ENCODE results near the gene MYO1A. TPM values are rescaled to one million over a fixed set of nuclear protein-coding genes. Genes with fewer than 3 reads are reported as not detected.
"Not testable (repeated sequence)": the region's sequence is repeated elsewhere in the genome, so short reads cannot be mapped to it uniquely, and the experiment has no call there.

MYO1A gene
- total RNA-seq, 1 donor from 2014 or later = not detected

DNA sequence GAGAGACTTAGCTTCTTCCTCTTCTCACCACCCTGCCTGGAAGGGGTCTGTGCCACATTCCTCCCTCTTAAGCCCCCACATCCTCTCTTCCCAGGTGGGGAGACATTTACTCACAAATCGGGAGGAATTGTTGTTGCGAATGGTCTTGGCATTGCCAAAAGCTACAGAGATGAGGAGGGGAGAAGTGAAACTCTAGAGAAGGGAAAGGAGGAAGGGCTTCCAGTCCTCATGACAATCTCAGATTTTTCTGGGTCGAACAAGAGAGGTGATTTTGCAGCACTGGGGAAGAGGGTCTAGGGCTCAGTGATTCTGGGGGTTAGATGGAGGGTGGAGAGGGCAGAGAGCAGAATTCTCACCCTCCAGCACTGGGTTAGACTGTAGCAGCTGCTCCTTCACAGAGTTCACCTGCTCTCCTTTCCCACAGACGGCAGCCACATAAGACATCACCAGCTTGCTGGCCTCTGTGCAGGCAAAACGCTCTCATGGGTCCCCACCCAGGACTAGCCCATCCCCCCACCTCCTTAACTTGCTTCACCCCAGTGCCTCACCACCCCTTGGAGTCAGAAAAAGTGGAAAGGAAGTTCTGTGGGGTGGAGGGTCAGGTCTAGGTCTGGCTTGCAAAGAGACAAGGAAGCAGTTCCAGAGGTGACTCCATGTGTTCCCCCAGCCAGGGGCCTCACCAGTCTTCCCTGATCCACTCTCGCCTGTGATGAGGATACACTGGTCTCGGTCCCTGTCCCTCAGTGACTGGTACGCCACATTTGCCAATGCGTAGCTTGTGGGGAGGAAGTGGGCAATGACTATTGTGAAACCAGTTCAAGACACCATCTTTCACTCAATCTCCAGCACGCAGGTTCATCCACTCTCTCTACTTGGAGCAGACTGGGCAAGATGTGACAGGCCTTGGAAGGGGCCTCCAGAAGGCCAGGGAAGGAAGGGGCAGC is 2.7 kb downstream of the MYO1A start:
- no peak for DNase-seq (ENCODE audit: low read depth)

- no peak for DNase-seq (ENCODE audit: low read depth)
Measured at GRCh38 chr12:57046086-57046791, 3.7 kb downstream of the MYO1A start.

- DNase-seq (ENCODE audit: low read depth) = no peak
Measured at GRCh38 chr12:57044889-57045288, 5.0 kb downstream of the MYO1A start.

- no peak for DNase-seq (ENCODE audit: low read depth)
Measured at GRCh38 chr12:57044468-57044867, 5.5 kb downstream of the MYO1A start.

GRCh38 chr12:57042695-57043094 is 7.2 kb downstream of the MYO1A start:
- DNase-seq (ENCODE audit: low read depth) = no peak

DNA sequence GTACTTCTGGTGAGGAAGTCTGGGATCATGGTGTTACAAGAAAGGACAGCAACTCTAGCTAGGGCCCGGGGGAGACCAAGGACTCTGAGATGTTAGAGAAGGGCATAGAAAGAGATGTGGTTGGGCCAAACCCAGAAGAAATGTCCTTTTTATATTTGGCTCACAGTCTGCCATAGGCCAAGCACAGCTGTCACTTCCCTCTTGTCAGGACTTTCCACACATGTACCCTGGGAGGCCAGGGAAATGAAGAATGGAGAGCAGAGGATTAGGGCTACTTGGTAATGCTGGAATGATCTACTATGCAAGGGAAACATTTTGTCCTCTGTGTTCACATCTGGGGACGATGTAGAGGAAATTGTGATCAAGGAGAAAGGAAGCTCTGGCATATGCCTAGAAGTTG is 9.2 kb downstream of the MYO1A start:
- no peak for DNase-seq (ENCODE audit: low read depth)

DNA sequence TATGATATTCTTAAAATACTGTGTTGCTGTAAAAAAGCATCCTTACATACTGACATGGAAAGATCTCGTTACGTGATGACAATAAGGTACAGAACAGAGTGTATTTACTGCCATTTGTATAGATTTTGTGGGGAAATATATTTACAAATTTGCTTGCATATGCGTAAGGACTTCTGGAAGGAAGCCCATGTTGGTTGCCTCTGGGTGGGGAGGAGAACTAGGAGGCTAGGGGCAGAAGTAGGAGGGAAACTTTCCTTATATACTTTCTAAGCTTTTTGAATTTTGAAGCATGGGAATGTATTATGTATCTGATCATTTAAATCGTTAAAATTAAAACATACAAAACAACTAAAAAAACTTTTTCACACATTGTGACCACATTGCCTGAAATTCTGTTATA is 9.7 kb downstream of the MYO1A start:
- DNase-seq (ENCODE audit: low read depth) = no peak

GRCh38 chr12:57039016-57039798 is 10.7 kb downstream of the MYO1A start:
- no peak for DNase-seq (ENCODE audit: low read depth)

DNA sequence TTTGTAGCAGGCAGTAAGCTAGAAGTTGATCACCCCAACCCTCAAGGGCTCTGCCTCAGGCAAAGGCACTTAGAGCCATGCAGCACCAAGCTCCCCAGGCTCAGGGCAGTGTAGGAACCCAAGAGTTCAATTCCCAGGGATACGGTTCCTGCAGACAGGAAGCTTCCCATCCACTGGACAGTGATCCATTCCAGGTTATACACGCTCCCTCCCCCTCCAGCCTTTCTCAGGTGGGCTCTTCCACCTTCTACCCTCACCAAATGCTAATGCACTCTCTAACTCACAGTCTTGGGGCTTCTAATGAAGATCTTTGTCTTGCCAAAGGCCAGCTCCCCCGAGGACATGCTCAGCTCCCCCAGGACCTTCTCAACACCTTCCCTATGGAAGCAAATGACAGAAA is 12.7 kb downstream of the MYO1A start:
- DNase-seq (ENCODE audit: low read depth) = no peak

GRCh38 chr12:57033431-57033830 is 16.5 kb downstream of the MYO1A start:
- no peak for DNase-seq (ENCODE audit: low read depth)

GRCh38 chr12:57031789-57032188 is 18.1 kb downstream of the MYO1A start:
- DNase-seq (ENCODE audit: low read depth) = no peak

DNA sequence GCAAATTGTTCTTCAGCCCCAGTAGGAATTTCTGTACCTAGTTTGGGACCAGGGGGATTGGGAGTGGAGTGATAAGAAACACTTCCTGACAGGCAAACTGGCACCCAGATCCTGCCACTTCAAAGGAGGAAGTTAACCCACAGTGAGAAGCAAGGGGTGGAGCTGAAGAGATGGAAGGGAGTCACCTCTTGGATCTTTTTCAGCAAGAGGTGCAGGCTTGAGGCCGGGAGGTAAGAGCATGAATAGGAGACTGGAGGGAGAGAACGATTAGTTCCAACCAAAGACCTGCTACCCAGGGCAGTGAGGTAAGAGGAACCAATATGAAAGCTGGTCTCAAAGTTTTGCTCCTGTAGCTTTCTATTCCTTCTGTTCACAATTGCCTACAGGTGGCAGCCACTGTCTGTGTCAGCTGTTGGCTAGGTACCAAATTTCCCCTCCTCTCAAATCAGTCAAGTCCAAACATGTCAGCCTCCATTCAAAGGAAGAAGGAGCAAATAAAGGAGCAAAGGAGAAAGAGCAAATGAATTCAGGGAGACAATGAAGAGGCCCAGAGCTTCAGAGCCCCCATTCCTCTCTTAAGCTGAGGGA is 18.7 kb downstream of the MYO1A start:
- no peak for DNase-seq (ENCODE audit: low read depth)

- no peak for DNase-seq (ENCODE audit: low read depth)
Measured at GRCh38 chr12:57029457-57029856, 20.5 kb downstream of the MYO1A start.

DNA sequence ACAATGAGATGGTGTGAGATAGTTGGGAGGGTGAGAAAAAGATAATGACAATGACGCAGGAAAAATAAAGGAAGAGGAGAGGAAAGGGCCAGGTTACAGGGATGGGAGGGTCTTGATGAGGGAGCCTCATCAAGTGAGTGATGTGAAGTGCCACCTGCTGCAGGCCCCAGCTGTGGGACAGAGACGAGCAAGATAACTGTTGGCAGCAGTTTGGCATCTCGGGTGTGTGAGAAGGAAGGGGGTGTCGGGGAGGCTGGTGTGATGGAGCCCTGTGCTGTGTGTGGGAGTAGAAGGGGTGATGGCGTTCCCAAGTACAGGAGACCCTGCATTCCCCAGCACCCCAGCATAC is 22.1 kb downstream of the MYO1A start:
- DNase-seq (ENCODE audit: low read depth) = no peak

- DNase-seq (ENCODE audit: low read depth) = no peak
Measured at GRCh38 chr12:57027011-57027804, 22.7 kb downstream of the MYO1A start.

- DNase-seq (ENCODE audit: low read depth) = no peak
Measured at GRCh38 chr12:57025196-57025595, 24.7 kb downstream of the MYO1A start.

DNA sequence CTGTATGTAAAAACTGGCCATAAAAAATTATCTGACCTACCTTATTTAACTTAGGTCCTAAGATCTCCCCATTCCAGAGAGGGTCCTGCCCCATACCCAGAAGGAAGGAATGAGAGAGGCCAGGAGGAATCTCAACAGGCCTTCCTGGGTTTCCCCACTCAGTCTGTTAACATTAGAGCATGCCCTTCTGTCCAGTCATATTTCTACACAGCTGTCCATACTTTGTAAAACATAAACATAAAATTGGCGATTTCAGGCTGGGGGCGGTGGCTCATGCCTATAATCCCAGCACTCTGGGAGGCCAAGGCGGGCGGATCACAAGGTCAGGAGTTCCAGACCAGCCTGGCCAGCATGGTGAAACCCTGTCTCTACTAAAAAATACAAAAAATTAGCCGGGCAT is 27.6 kb downstream of the MYO1A start:
- DNase-seq (ENCODE audit: low read depth) = not testable (repeated sequence)

- no peak for DNase-seq (ENCODE audit: low read depth)
Measured at GRCh38 chr12:57019983-57020719, 29.8 kb downstream of the MYO1A start.

- no peak for DNase-seq (ENCODE audit: low read depth)
Measured at GRCh38 chr12:57018906-57019305, 31.0 kb downstream of the MYO1A start.

GRCh38 chr12:57018353-57018752 is 31.6 kb downstream of the MYO1A start:
- not testable (repeated sequence) for DNase-seq (ENCODE audit: low read depth)

Measured in renal cortical epithelial cell (primary cell).